HTERT RPE-1 (cell line): ENCODE results near the gene ADARB2.
"Not testable (repeated sequence)": the region's sequence is repeated elsewhere in the genome, so short reads cannot be mapped to it uniquely, and the experiment has no call there.

ENCODE experiments used
- in situ Hi-C: fragments of 300-500 bp; cut with MboI; formaldehyde crosslinking; loops from 4 replicates; pipeline ENCODE4 v1.14.3; 2020; ENCODE audit warnings: low sequenced_read_pairs

ADARB2 gene

DNA sequence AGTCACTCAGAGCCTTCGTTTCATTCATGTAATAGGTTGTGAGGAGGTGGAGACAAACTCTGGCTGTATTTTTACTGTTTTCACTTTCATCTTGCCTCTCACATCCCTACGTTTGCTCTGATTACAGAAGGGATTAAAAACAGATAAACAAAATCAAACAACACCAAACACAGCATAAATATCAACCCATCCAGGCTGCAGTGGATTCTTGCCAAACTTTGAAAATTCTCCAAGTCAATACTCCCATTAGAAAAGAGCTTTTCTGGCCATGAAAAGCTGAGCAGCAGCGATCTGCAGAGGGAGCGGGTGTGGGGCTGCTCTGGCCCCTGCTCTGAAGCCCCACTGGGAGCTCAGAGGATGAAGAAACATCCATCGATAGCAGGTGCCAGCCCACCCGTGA, 397.9 kb downstream of the ADARB2 start:
- in situ Hi-C loops = no loop called here

DNA sequence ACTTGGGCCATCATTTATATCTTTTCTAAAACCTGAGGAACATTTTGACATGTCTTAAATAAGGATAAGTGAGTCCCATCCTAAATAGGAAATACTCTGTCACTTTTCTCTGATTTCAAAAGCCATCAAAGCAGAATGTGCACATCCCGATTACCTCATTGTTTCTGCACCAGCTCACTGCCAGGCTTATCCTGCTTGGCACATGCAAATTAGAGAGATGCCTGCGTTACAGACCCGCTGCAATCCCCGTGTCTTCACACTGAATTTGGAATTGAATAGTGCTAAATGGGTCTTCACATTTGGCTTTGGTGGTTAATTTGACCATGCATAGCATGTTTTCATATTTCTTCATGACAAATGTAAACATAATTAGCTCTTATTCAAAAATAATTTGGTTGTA, 401.7 kb downstream of the ADARB2 start:
- in situ Hi-C loops = no loop called here

DNA sequence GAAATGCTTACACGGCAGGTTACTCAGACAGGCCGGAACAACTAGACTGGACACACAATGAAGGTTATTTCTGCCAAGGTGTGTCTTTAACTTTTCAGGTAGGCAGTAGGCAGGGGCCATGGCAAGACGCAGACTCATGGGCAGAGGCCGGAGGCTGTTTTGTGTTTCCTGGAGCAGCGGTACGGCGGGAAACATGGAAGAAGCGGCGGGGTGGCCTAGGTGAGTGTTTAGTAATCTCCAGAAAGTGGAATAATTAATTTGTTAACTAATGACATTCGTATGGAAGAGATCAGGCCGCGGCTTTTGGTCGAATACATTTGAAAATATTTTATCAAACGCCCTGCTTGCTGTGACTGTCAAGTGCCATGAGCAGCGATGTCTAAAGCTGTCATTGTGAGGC, 403.3 kb downstream of the ADARB2 start:
- in situ Hi-C loops = no loop called here

DNA sequence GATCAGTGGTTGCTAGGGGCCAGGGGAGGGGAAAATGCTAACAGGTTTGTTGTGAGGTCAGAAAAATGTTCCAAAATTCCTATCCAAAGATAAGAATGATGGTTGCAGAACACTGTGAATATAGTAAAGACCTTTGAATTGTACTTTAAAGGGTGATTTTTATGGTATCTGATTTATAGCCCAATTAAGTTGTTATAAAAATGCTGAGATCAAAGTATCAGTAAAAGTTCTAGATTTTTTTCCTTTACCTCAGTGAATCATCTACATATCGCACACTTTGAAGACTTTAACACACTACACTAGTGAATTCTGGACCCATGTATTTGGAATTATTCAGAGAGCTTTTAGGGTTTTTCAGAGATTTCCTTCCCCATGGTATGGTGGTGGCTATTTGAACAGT, 405.8 kb downstream of the ADARB2 start:
- in situ Hi-C loops = no loop called here

DNA sequence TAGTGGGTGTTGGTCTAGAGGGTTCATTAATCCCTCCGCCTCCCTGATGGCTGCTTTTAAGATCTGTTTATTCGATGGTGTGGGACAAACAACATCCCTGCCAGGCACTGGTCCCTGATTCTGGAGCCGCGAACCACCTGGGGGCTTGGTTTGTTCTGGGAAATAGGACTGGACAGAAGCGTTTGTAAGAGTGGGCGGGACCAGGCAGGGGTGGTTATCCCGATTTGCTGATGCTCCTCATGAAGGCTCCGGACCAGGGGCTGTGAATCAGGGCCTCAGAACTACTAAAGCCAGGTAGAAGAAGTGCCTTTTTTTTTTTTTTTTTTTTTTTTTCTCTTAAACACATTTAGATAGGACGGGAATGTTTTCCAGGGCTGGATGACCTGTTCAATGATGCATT, 407.7 kb downstream of the ADARB2 start:
- in situ Hi-C loops = no loop called here

DNA sequence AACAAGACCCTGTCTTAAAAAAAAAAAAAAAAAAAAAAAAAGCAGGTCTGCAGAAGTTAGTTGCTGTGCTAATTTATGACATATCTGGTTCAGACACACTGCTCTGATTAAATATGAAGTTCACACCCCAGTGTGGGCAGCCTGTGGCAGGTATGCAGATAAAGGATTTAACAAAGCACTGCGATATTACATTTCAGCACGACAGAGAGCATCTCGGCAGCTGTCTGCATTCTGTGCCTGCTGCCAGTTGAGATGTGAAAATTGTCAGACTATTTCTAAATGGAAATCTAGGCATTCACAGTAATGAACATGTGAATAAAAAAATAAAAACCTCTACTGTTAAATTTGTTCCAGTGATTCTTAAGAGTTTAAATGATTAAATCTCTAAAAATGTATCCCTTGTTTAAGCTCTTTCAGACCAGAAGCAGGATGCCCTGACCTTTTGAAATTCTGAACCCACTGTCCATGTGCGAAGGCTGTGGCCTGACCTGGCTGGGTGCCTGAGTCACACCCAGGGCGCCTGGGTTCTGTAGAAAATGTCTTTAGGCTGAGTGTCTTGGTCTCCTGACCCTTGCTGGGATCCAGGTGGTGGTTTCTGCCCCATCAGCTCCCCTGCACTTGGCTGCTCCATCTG, 408.2 kb downstream of the ADARB2 start:
- in situ Hi-C loops = no loop called here

DNA sequence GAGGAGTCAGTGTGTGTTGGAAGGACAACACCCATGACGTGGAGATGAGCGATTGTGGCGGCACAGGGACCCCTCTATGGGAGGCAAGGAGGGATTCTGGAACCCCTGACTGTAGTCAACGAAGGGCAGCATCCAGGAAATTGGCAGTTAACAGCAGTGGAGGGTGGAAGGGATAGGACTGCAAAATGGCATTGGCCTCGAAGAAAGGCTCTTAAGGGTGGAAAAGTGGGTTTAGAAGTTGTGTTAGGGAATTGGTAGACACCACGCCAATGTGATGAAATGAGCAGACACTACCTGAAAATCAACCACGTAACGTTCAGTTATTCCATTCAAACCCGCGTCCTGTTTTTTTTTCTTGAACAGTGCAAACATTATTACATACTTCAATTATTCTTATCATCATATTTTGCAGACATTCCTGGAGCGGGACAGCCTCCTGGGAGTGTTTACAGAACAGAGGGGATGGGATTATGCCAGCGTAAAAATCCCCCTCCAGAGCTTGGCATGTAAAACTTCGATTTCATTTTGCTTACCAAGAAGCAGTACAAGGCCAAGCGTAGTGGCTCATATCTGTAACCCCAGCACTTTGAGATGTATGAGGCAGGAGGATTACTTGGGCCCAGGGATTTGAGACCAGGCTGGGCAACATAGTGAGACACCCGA, 409.0 kb downstream of the ADARB2 start:
- in situ Hi-C loops = no loop called here

DNA sequence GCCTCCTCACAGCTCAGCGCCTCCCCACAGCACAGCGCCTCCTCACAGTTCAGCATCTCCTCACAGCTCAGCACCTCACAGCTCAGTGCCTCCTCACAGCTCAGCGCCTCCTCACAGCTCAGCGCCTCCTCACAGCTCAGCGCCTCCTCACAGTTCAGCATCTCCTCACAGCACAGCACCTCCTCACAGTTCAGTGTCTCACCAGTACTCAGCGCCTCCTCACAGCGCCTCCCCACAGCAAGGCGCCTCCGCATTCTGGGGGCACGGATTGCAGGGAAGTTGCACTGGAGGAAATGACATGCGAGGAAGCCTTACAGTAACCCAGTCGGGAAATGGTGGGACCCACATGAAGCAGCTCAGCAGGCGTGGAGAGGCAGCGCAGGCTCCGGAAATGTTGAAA, 409.6 kb downstream of the ADARB2 start:
- in situ Hi-C loops = no loop called here

DNA sequence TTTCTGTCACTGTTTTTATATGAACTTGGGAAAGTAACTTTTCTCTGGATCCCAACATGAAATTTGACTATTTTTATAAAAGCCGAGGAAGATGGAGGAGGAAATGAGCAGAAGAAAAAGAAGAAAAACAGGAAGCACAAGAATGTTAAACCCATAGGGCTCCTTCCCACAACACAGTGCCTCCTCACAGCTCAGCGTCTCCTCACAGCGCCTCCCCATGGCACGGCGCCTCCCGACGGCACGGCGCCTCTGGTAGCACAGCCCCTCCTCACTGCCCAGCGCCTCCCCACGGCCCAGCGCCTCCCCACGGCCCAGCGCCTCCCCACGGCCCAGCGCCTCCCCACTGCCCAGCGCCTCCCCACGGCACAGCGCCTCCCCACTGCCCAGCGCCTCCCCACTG, 410.8 kb downstream of the ADARB2 start:
- in situ Hi-C loops = not testable (repeated sequence)

DNA sequence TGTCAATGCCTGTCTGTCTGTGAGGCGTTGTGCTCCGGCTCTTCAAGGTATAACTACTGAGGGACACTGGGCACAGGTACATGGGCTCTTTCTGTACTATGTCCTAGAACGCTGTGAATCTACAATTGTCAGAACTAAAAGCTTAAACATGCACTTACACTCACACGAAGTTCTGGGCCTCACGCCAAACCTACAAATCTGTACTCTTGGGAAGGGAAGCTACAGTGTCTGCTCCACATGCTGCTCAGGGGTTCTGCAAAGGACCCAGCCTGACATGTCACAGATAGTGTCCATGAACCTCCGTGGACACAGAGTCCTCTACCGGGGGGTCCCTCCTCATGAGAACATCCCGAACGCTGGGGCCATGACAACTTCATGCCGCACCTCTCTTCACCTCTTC, 412.4 kb downstream of the ADARB2 start:
- in situ Hi-C loops = no loop called here

DNA sequence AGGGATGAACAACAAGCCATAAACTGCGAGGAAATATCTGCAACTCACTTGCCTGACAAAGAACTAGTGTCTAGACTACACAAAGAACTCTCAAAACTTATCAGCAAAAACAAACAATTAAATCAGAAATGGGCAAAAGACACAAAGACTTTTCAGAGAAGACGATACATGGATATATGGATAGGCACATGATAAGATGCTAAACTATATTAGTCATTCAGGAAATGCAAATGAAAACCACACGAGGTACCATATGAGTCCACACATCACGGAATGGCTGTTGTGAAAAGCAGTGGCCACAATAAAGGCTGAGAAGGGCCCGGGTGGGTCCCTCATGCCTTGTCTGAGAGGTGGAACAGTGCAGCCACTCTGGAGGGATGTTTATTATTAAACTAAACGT, 413.4 kb downstream of the ADARB2 start:
- in situ Hi-C loops = no loop called here

DNA sequence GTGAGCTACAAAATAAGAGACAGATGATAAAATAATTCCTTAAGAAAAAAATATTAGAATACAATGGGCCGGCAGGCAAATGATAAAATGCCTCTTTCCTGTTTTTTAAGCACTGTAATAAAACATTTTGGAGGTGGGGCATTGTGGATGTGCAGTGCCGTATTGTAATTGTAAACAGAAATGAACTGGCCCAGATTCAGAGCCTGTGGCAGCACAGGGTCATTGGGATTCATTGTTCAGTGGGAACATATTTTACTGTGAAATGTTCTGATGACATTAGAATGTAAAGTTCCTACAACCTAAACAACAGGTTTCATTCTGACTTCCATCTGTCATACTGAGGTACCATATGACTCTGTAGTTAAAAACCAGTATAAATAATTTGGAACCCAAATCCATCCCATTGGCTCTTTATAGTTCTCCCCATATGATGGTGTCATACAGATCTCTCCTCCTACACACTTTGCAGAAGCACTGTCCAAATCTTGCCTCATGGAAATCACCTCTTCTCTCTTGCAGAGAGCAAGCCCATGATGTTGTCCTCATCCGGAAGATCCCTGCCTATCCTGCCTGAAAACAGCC, 416.5 kb downstream of the ADARB2 start:
- in situ Hi-C loops = no loop called here

DNA sequence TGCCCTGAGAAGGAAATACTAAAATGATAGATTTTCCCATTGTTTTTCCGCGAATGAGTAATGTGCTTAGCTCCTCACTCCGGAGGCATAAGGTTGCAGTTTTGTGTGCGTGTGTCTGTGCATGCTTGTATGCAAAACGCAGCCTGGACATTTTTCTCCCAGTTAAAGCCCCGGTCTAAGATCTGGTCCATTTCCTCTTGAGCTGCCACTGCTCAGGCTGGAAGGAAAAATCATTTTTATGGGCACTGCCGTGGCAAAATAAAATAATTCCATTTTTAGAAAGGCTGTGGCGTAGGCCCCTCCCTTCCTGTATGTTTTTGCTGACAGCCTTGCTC, 420.5 kb downstream of the ADARB2 start:
- in situ Hi-C loops = no loop called here

DNA sequence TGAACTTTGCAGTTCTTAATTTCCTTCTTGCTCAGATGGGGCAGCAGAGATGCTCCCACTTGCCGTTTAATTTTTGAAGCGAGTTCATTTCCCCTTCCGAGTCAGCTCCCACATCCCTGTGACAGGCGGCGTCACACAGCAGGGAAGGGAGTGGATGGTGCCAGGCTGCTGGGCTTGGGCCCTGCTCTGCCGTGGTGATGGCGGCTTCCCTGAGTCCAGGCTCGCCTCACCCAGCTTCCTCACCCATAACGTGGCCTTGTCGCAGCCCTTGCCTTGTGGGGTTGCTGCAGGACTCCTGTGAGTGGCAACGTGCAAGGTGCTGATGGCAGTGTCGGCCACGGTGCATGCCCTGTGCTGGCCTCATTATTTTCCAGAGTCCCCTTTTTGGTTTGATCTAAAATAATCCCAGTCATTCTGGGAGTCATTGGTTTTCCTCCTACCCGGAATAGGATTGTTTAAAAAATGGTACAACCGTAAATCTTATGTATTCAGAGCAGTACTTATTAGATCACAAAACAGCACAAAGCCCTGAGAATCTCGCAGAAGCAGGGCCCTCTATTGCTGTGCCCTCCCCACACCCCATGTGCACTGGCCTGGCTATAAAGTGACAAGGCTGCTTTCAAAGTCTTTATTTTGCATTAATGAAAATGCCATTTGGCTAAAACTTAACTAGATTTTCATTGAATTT, 421.1 kb downstream of the ADARB2 start:
- in situ Hi-C loops = no loop called here

DNA sequence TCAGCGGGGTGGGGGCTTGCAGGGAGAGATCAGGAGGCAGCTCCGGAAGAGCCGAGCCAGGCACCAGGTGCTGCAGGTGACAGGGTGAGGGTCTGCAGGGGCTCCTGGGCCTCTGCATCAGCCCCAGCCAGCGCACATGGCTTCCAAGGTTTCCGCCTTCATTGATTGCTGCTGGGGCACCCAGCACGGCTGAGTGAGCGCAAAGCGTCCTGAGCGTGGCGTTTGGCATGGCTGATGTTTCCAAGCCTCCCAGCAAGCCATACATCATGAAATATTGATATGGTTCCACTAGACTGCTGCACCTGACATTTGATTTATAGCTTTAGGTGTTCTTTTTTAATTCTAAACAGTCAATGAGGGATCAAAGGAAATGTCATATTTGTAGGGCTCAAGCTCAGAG, 422.1 kb downstream of the ADARB2 start:
- in situ Hi-C loops = no loop called here

DNA sequence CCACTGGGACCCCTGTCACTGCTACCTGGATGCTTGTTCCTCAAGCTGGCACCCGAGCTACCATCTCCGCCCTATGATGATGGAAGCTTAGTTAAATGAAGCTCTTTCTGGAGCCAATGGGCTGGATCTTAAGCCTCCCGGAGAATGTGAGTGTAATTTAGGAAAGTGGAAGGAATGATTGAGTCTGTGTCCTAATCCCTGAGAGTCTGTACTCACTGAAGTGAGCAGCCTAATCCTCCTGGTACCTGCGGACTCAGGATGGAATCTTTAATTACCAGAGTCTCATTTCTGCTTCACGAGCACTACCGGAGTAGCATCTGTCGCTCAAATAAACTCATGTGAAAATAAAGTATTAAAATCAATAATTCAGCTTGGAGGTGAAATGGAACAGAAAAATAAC, 425.6 kb downstream of the ADARB2 start:
- in situ Hi-C loops = no loop called here

DNA sequence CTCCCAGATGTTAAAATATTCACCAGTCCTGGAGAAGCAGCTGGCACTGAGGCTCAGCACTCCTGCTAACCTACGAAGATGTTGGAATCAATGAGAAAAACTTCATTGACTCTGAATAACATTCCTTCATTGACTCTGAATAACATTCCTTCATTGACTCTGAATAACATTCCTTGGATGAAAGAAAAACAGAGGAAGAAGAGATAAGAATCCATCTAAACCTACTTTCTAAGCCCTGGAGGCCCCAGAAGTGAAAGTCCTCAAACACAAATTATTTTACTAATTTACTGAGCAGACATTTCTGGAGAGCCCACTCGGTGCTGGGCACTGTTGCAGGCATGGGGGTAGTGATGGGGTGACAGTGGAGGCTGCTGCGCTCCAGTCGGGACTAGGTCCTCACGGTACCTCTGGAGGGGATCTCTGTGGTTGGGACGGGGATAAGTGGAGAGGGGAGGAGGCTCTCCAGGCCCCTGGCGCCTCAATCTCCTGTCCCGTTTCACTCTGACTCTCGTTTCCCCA, 427.0 kb downstream of the ADARB2 start:
- in situ Hi-C loops = no loop called here

DNA sequence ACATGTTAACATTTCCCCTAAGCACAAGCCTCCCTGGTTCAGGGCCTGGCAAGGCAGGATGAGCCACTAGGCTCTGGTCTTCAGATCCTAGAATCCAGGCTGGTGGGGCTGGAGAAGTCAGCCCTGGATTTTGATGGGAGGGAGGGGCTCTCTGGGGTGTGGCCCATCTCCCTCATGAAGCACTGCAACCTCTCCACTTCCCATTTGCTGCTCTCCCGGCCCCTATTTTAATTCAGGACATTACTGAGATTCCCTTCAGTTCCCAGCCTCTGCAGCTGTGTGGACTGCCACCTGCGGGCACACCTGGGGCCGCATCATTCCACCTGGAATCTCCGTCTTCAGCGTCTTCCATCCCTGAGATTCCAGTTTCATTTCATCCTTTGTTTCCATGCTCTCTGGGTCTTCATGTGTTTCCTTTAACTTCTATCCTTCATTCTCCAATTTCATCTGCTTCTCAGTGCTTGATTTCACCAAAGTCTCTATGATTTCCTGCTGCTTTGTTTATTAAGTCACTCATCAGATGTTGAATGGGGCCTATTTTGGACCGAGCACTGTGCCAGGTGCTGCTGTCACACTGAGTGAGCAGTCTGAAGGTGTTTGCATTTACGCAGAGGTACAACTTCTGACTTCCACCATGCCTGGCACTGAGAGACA, 427.6 kb downstream of the ADARB2 start:
- in situ Hi-C loops = no loop called here

DNA sequence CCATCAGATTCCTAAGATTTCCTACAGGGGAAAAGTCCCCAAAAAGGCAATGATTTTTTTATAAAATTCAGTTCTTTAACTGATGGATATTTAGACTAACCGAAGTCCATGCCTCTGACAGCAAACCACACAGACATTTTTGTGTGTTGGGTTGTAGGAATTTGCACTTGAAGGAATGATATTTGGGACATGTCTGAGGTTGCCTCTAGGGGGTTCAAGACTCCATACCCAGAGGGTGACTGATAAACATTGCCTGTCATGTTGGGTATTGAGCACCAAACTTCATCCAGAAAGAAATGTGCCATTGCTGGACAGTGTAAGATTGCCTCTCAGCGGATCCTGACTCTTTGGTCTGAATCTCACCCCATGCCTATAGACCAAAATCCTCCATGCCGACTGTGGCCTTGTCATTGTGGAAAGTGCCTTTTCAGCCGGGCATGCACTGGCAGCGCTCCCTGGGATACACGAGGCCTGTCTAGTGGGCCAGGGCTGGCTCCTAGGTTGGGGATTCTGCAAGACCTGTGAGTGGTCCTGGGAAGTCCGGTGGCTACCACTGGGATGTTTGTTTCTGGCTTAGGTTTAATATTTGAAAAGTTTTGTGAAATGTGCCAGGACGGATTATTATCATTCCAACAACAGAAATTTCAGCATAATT, 428.2 kb downstream of the ADARB2 start:
- in situ Hi-C loops = no loop called here

DNA sequence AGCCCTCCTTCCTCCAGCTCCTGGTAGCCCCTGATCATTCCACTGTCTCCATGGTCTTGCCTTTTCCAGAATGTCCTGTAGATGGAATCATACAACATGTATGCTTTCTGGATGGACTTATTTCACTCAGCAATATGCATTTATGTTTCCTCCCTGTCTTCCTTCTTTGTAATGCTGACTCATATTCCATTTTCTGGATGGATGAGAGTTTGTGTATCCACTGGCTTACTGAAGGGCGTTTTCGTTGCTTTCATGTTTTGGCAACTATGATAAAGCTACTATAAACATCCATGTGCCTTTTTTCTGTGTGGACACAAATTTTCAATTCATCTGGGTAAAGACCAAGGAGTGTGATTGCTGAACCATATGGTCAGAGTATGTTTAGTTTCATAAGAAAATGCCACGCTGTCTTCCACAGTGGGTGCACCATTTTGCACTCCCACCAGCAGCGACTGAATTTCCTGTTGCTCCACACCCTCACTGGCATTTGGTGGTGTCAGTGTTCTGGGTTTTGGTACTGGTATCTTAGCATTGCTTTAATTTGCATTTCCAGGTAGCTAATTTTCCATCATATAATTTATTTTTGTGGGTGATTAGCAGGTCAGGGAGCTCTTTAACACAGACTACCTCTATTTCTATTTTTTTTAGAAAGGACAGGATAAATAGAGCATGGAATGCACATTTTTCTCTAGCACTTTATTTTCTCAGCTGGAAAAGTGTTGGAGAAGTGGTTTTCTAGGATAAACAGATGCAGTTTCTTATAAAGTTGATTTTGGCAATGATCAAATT, 429.0 kb downstream of the ADARB2 start:
- in situ Hi-C loops = no loop called here
